Tibial nerve (tissue), 4 donors: Measurements from ENCODE around the gene SCN3A. TPM values are rescaled to one million over a fixed set of nuclear protein-coding genes. Genes with fewer than 3 reads are reported as not detected.

ENCODE experiments used
- DNase-seq, 2 donors: peaks; one replicate each; pipeline ENCODE4 v3.0.0-alpha.2; 2019; ENCODE audit warnings: low spot score in 2 of 2
- H3K27ac ChIP-seq, 4 donors: fragments of 200-600 bp; sonication (generic) in 3 of 4; one replicate each; pipeline ENCODE4 v1.5.1; 2017 to 2019; ENCODE audit warnings: mild to moderate bottlenecking in 1 of 4
- H3K27me3 ChIP-seq, 2 donors: fragments of 200-600 bp; sonication (generic) in 1 of 2; one replicate each; pipeline versions ENCODE4 v1.5.1 to v1.6.0; 2017 to 2019
- H3K36me3 ChIP-seq, 3 donors: fragments of 200-600 bp; sonication (generic); one replicate each; pipeline ENCODE4 v1.5.1; 2018 to 2019
- H3K4me1 ChIP-seq, 4 donors: fragments of 200-600 bp; sonication (generic) in 3 of 4; one replicate each; pipeline ENCODE4 v1.5.1; 2017 to 2019
- H3K4me3 ChIP-seq, 4 donors: fragments of 200-600 bp; sonication (generic) in 3 of 4; one replicate each; pipeline ENCODE4 v1.5.1; 2017 to 2019; ENCODE audit warnings: mild to moderate bottlenecking in 1 of 4, moderate library complexity in 1 of 4
- H3K9me3 ChIP-seq, 4 donors: fragments of 200-600 bp; sonication (generic) in 3 of 4; one replicate each; pipeline ENCODE4 v1.5.1; 2017 to 2019
- EP300 ChIP-seq, 2 donors: sonication (generic); formaldehyde crosslinking; IDR thresholded peaks; one replicate each; pipeline ENCODE4 v1.6.1; 2017; ENCODE audit warnings: antibody characterized with exemption in 2 of 2, mild to moderate bottlenecking in 1 of 2
- POLR2A ChIP-seq, 2 donors: fragments of 450-650 bp; IDR thresholded peaks; one replicate each; pipeline ENCODE4 v1.6.1; 2017; ENCODE audit warnings: antibody characterized with exemption in 2 of 2, mild to moderate bottlenecking in 2 of 2, moderate library complexity in 2 of 2
- WGBS, 2 donors: methylation state at CpG; one replicate each; pipeline ENCODE4 v1.1.5; 2018; 5-methylcytosine and 5-hydroxymethylcytosine counted together
- total RNA-seq, 4 donors: library from RNA; depleted of rRNA; stranded (reverse); fragments of >200 nt; gene quantifications; one replicate each; pipeline ENCODE4 v1.1.0, GENCODE V29; 2016
- TF ChIP-seq, protein P1 (sequence below), 5 experiments: fragments of 200-600 bp in 3 of 5; fragments of 450-650 bp in 2 of 5; sonication (generic) in 3 of 5; IDR thresholded peaks; one replicate each; pipeline ENCODE4 v1.5.1; 2016 to 2019; ENCODE audit warnings: antibody characterized with exemption in 5 of 5, mild to moderate bottlenecking in 3 of 5, moderate library complexity in 2 of 5

Gene SCN3A
- total RNA-seq, 4 donors from 2014 or later: 1.8 to 4.2 (median 2.7) TPM

GRCh38 chr2:165067643-165068486 is 136.0 kb downstream of the SCN3A start:
- no peak for DNase-seq
- 5 to 14% methylated on average over 12 of the region's 12 CpGs for WGBS, 2 donors
- Histone ChIP-seq H3K4me1 (peaks cover 0 to 8% (median 0%) of the 10 kb centered on the region in 4 donors), H3K9me3 (no peaks in the 10 kb centered on the region), H3K4me3 (no peak overlapping the region), H3K27ac (no peak overlapping the region), H3K36me3 (no peaks in the 10 kb centered on the region), H3K27me3 (no peaks in the 10 kb centered on the region)
- TF ChIP-seq POLR2A (IDR thresholded peaks at IDR 0.05) (no peak), EP300 (IDR thresholded peaks at IDR 0.05) (no peak)
- TF ChIP-seq, protein P1, sequence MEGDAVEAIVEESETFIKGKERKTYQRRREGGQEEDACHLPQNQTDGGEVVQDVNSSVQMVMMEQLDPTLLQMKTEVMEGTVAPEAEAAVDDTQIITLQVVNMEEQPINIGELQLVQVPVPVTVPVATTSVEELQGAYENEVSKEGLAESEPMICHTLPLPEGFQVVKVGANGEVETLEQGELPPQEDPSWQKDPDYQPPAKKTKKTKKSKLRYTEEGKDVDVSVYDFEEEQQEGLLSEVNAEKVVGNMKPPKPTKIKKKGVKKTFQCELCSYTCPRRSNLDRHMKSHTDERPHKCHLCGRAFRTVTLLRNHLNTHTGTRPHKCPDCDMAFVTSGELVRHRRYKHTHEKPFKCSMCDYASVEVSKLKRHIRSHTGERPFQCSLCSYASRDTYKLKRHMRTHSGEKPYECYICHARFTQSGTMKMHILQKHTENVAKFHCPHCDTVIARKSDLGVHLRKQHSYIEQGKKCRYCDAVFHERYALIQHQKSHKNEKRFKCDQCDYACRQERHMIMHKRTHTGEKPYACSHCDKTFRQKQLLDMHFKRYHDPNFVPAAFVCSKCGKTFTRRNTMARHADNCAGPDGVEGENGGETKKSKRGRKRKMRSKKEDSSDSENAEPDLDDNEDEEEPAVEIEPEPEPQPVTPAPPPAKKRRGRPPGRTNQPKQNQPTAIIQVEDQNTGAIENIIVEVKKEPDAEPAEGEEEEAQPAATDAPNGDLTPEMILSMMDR (IDR thresholded peaks at IDR 0.05): no peak

DNA sequence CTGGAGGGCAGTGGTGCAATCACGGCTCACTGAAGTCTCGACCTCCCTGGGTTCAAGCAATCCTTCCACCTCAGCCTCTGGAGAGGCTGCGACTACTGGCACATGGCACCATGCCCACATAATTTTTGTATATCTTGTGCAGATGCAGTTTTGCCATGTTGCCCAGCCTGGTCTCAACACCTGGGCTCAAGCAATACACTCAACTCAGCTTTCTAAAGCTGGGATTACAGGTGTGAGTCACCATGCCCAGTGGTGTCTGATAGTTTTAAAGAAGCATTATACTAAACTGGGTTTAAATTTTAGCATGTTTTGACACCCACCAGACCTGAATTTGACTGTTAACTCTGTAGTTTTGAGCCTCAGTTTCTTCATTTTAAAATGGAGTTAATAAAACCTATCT is 139.1 kb downstream of the SCN3A start:
- Histone ChIP-seq H3K27me3 (no peaks in the 10 kb centered on the region), H3K27ac (no peak overlapping the region), H3K4me3 (no peak overlapping the region), H3K9me3 (no peaks in the 10 kb centered on the region), H3K4me1 (peaks cover 0 to 8% (median 0%) of the 10 kb centered on the region in 4 donors), H3K36me3 (no peaks in the 10 kb centered on the region)
- TF ChIP-seq, protein P1 (IDR thresholded peaks at IDR 0.05): no peak
- TF ChIP-seq POLR2A (IDR thresholded peaks at IDR 0.05): no peak
- TF ChIP-seq EP300 (IDR thresholded peaks at IDR 0.05): no peak
- no peak for DNase-seq
- 81 to 85% methylated on average over 3 of the region's 3 CpGs for WGBS, 2 donors

- H3K27me3 ChIP-seq: no peaks in the 10 kb centered on the region
- no peak for DNase-seq
Measured at GRCh38 chr2:165060411-165060810, 143.4 kb downstream of the SCN3A start.

DNA sequence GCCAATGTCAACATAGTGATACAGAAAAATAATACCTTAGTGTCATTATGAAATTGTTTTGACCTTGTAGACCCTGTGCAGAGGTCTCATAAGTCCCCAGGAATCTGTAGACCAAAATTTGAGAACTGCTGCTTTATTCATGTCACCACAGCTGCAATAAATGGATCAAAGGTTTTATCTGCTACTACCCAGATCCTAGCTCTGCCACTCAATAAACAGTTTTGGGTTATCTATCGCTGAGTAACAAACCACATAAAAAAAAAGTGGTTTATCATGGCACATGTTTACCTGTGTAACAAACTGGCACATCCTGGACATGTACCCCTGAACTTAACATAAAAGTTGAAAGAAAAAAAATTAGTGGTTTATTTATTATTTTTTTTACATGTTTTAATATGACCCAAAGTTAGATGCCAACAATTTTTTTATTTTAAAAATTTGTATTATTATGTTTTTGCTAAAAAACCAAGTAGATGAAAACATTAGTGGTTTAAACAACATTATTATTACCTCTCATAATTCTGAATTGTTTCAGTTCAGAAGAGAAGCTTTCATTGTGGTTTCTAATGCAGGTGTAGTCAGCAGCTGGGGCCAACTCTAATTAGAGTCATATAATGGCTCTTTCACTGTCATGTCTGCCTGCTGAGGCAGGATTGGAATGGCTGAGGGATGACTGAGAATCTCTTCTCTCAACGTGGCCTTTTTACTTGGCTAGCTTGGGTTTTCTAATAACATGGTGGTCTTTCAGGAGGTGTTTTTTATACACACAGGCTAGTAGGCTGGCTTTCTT is 145.2 kb downstream of the SCN3A start:
- no peak overlapping the region for H3K27ac ChIP-seq
- H3K36me3 ChIP-seq: no peaks in the 10 kb centered on the region
- no peak for DNase-seq
- no peaks in the 10 kb centered on the region for H3K9me3 ChIP-seq
- H3K4me1 ChIP-seq: no peaks in the 10 kb centered on the region
- WGBS, 2 donors: 55 to 60% methylated on average over 2 of the region's 2 CpGs
- H3K27me3 ChIP-seq: no peaks in the 10 kb centered on the region
- no peak overlapping the region for H3K4me3 ChIP-seq
- no peak for TF ChIP-seq POLR2A (IDR thresholded peaks at IDR 0.05)
- TF ChIP-seq, protein P1 (IDR thresholded peaks at IDR 0.05): no peak
- no peak for TF ChIP-seq EP300 (IDR thresholded peaks at IDR 0.05)

More at GRCh38 chr2:165060411-165060810, 143.4 kb downstream of the SCN3A start:
- Histone ChIP-seq H3K36me3 (no peaks in the 10 kb centered on the region), H3K9me3 (no peaks in the 10 kb centered on the region), H3K27ac (no peak overlapping the region), H3K4me3 (no peak overlapping the region), H3K4me1 (no peaks in the 10 kb centered on the region)
- TF ChIP-seq EP300 (IDR thresholded peaks at IDR 0.05): no peak
- TF ChIP-seq, protein P1 (IDR thresholded peaks at IDR 0.05): no peak
- no peak for TF ChIP-seq POLR2A (IDR thresholded peaks at IDR 0.05)
- 54 to 60% methylated on average over 2 of the region's 2 CpGs for WGBS, 2 donors

GRCh38 chr2:165057931-165058330 is 145.9 kb downstream of the SCN3A start:
- no peak for DNase-seq
- Histone ChIP-seq H3K27ac (no peak overlapping the region), H3K36me3 (no peaks in the 10 kb centered on the region), H3K4me3 (no peak overlapping the region), H3K9me3 (no peaks in the 10 kb centered on the region), H3K27me3 (no peaks in the 10 kb centered on the region), H3K4me1 (no peaks in the 10 kb centered on the region)
- TF ChIP-seq POLR2A (IDR thresholded peaks at IDR 0.05) (no peak), EP300 (IDR thresholded peaks at IDR 0.05) (no peak)
- TF ChIP-seq, protein P1 (IDR thresholded peaks at IDR 0.05): no peak
- 86 to 90% methylated on average over 3 of the region's 3 CpGs for WGBS, 2 donors
